Ovary (tissue), 9 donors: ENCODE results near the gene PLEKHA3. TPM values are rescaled to one million over a fixed set of nuclear protein-coding genes. Genes with fewer than 3 reads are reported as not detected.

ENCODE experiments used
- DNase-seq, 5 donors: peaks; one replicate each; pipeline ENCODE4 v3.0.0-alpha.2; 2019 to 2020
- H3K27ac ChIP-seq, 2 donors: fragments of 200-600 bp; one replicate each; pipeline versions ENCODE4 v1.5.1 to v1.8.0; 2019 to 2022
- H3K27me3 ChIP-seq: fragments of 200-600 bp; one replicate; pipeline ENCODE4 v1.8.0; 2022
- H3K36me3 ChIP-seq: fragments of 200-600 bp; sonication (generic); one replicate; pipeline ENCODE4 v1.5.1; 2019
- H3K4me1 ChIP-seq: one replicate; pipeline ENCODE4 v1.8.1; 2013; ENCODE audit warnings: mild to moderate bottlenecking, moderate library complexity; ENCODE audit not compliant: insufficient read depth
- H3K4me3 ChIP-seq: fragments of 200-600 bp; sonication (generic); one replicate; pipeline ENCODE4 v1.5.1; 2017
- H3K9me3 ChIP-seq, 2 donors: fragments of 200-600 bp in 1 of 2; sonication (generic) in 1 of 2; one replicate each; pipeline versions ENCODE4 v1.5.1 to v1.8.1; 2013 to 2019; ENCODE audit warnings: mild to moderate bottlenecking in 1 of 2, moderate library complexity in 1 of 2
- EP300 ChIP-seq: sonication (generic); formaldehyde crosslinking; IDR thresholded peaks from one replicate; pipeline ENCODE4 v1.6.1; 2017; ENCODE audit warnings: antibody characterized with exemption
- POLR2A ChIP-seq: fragments of 450-650 bp; IDR thresholded peaks from one replicate; pipeline ENCODE4 v1.6.1; 2017; ENCODE audit warnings: antibody characterized with exemption, mild to moderate bottlenecking, moderate library complexity
- WGBS, 3 donors: extraction: QIAGEN DNeasy Blood & Tissue Kit in 1 of 3; methylation state at CpG; one replicate each; pipeline versions ENCODE4 v1.1.5 to v1.1.7; 2013 to 2017; 5-methylcytosine and 5-hydroxymethylcytosine counted together
- intact Hi-C, 4 donors: fragments of 100-400 bp; cut with DNase I; formaldehyde crosslinking; loops; one replicate each; pipeline versions ENCODE4 v1.11.0 to v1.15.1; 2022 to 2023
- polyA plus RNA-seq, 2 donors: library from polyadenylated mRNA; stranded (reverse); fragments of 200-250 nt in 1 of 2; fragments of 350-450 nt in 1 of 2; fragmentation: Illumina TruSeq in 1 of 2; extraction: RNeasy Lipid Tissue Mini Kit (QIAGEN cat#74804) in 1 of 2; gene quantifications; one replicate each; pipeline ENCODE4 v1.2.3, GENCODE V29; 2013 to 2014
- total RNA-seq, 7 donors: library from RNA; depleted of rRNA in 2 of 7; stranded (reverse); fragments of >200 nt in 2 of 7; fragmentation: NEBNext Ultra II Directional in 3 of 7; extraction: Animal tissue kit (Norgen Biotek cat#: 25700) in 3 of 7; gene quantifications; one replicate each; pipeline versions ENCODE4 v1.1.0 to v1.2.4, GENCODE V29; 2016 to 2023
- TF ChIP-seq, protein P1 (sequence below), 3 donors: fragments of 450-650 bp in 2 of 3; fragments of 200-600 bp in 1 of 3; IDR thresholded peaks; one replicate each; pipeline versions ENCODE4 v1.5.1 to v1.8.0; 2016 to 2022; ENCODE audit warnings: antibody characterized with exemption in 3 of 3, mild to moderate bottlenecking in 1 of 3
- donor health status: DM: no; HTN: no; CAD: no; lungs with moderate emphysema.
- donor health status: DM: no; HTN: no; CAD: no.
- donor health status: Bipolar disorder and iron deficiency.
- donor health status: DM: yes; HTN: yes; CAD: no.
- donor health status: DM: no; HTN: no; CAD: no.
- donor health status: DM: yes; HTN: yes; CAD: no.

PLEKHA3 gene
- total and polyA plus RNA-seq, 9 donors: 4.4 to 40.6 (median 30.7) TPM

DNA sequence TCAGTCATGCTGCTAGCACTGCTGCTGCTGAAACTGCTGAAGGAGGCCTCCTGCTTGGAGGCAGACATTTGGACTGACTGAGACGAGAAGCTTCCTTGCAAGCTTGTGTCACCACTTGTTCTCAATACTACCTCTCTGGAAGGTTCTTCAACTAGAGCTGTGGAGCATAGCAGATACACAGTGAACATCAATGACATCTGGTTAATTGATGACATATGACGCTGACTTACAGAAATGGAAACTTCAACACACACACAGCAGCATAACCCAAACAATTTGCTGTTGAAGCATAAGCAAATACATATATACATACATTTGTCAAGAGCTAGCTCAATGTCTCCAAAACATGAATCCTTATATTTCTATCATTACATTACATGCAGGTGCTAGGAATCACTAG, 47.3 kb downstream of the PLEKHA3 start:
- no peak overlapping the region for H3K27ac ChIP-seq
- H3K9me3 ChIP-seq: no peaks in the 10 kb centered on the region
- H3K36me3 ChIP-seq: no peaks in the 10 kb centered on the region
- no peaks in the 10 kb centered on the region for H3K27me3 ChIP-seq
- H3K4me3 ChIP-seq: no peak overlapping the region
- DNase-seq: no peak
- intact Hi-C loops: no loop called here
- 91 to 97% (median 95%) methylated on average over 2 of the region's 2 CpGs for WGBS, 3 donors
- H3K4me1 ChIP-seq: peaks cover 1% of the 10 kb centered on the region
- TF ChIP-seq, protein P1, sequence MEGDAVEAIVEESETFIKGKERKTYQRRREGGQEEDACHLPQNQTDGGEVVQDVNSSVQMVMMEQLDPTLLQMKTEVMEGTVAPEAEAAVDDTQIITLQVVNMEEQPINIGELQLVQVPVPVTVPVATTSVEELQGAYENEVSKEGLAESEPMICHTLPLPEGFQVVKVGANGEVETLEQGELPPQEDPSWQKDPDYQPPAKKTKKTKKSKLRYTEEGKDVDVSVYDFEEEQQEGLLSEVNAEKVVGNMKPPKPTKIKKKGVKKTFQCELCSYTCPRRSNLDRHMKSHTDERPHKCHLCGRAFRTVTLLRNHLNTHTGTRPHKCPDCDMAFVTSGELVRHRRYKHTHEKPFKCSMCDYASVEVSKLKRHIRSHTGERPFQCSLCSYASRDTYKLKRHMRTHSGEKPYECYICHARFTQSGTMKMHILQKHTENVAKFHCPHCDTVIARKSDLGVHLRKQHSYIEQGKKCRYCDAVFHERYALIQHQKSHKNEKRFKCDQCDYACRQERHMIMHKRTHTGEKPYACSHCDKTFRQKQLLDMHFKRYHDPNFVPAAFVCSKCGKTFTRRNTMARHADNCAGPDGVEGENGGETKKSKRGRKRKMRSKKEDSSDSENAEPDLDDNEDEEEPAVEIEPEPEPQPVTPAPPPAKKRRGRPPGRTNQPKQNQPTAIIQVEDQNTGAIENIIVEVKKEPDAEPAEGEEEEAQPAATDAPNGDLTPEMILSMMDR (IDR thresholded peaks at IDR 0.05): no peak
- TF ChIP-seq EP300 (no peak), POLR2A (no peak)

DNA sequence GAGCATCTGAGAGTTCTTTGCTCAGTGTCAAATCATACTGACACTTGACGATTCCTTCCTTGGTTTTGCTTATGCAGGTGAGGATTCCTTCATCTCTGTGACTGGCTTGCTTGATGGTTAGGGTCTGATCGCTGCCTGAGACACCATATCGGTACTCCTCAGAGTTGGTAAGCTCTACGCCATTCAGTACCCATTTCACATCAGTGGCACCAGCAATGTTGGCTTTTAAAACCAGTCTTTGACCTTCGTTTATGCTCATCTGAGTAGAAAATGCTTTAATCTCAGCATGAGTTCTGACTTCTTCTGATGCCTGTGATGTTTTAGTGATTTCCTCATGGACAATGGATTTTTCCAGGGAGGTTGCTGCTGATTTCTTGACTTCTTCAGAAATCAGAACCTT, 48.4 kb downstream of the PLEKHA3 start:
- no peaks in the 10 kb centered on the region for H3K36me3 ChIP-seq
- peaks cover under 1% of the 10 kb centered on the region for H3K4me1 ChIP-seq
- H3K9me3 ChIP-seq: no peaks in the 10 kb centered on the region
- H3K4me3 ChIP-seq: no peak overlapping the region
- WGBS, 3 donors: 94 to 96% (median 95%) methylated on average over 5 of the region's 5 CpGs
- TF ChIP-seq POLR2A (no peak), EP300 (no peak)
- TF ChIP-seq, protein P1 (IDR thresholded peaks at IDR 0.05): no peak
- DNase-seq: no peak
- H3K27me3 ChIP-seq: no peaks in the 10 kb centered on the region
- intact Hi-C loops: no loop called here
- H3K27ac ChIP-seq: no peak overlapping the region

DNA sequence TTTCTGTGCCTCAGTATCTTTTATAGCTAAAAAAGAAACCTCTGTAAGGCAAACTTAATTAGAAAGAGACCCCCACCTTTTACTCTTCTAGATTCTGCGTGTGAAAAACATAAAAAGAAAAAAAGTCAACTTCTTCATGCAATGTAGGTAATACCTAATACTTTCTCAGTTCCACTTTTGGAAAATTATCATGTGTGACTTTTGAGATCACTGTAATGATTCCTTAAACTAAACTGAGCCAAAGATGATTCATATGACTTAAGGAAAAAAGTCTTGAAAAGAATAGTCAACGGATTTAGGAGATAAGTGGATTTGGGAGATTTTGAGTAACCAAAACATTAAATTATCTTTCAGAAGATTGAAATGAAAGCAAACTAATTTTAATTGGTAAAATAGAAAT, 48.9 kb downstream of the PLEKHA3 start:
- DNase-seq: no peak
- 69 to 73% (median 70%) methylated on average over 2 of the region's 2 CpGs for WGBS, 3 donors
- Histone ChIP-seq H3K27ac (no peak overlapping the region), H3K36me3 (no peaks in the 10 kb centered on the region), H3K27me3 (no peaks in the 10 kb centered on the region), H3K9me3 (no peaks in the 10 kb centered on the region), H3K4me3 (no peak overlapping the region), H3K4me1 (no peaks in the 10 kb centered on the region)
- intact Hi-C loops: no loop called here
- TF ChIP-seq, protein P1 (IDR thresholded peaks at IDR 0.05): no peak
- no peak for TF ChIP-seq POLR2A
- TF ChIP-seq EP300: no peak

DNA sequence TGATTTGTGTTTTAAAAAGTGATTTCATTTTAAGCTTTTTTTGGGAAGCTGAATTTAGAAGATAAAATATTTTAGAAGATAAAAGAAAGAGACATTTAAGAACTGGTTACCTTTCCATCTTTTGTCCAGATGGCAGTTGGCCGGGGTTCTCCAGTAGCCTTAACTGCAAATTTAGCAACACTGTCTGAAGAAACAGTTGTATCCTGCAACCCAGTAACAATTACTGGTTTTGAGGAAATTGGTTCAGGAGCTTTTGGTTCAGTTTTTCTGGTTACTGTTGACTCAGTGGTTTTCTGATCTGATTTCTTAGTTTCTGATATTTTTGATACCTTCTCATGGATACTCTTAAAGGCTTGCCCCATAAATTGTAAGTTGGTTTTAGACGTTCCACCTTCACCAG, 49.9 kb downstream of the PLEKHA3 start:
- no peak for DNase-seq
- Histone ChIP-seq H3K4me3 (no peak overlapping the region), H3K36me3 (no peaks in the 10 kb centered on the region), H3K4me1 (no peaks in the 10 kb centered on the region), H3K27ac (no peak overlapping the region), H3K9me3 (no peaks in the 10 kb centered on the region), H3K27me3 (no peaks in the 10 kb centered on the region)
- intact Hi-C loops: no loop called here
- TF ChIP-seq EP300 (no peak), POLR2A (no peak)
- TF ChIP-seq, protein P1 (IDR thresholded peaks at IDR 0.05): no peak
- 88 to 92% (median 91%) methylated on average over 2 of the region's 2 CpGs for WGBS, 3 donors
